SK-N-SH (cell line): Measurements from ENCODE around the gene P4HA3. TPM values are rescaled to one million over a fixed set of nuclear protein-coding genes. Genes with fewer than 3 reads are reported as not detected.

Source experiments
- CTCF ChIA-PET: fragments of 300-600, 350-600 bp; formaldehyde crosslinking; extraction: SDS; loops from one replicate; lab custom pipeline; 2021; lab: Yijun Ruan, JAX
- POLR2A ChIA-PET: fragments of 350-600 bp; sonication (Branson Sonifier 250); formaldehyde crosslinking; extraction: SDS; loops from one replicate; lab custom pipeline; 2020; ENCODE audit warnings: antibody characterized with exemption, inconsistent platforms; lab: Yijun Ruan, JAX
- DNase-seq: peaks from one replicate; pipeline ENCODE4 v3.0.0; 2012
- H2AFZ ChIP-seq: fragments of 200-600 bp; sonication (generic); 2 replicates; pipeline ENCODE4 v1.8.1; 2016; ENCODE audit warnings: antibody characterized with exemption, mild to moderate bottlenecking, low read depth
- H3F3A ChIP-seq: fragments of 200-600 bp; sonication (generic); replicated peaks from 2 replicates; pipeline ENCODE3; 2016; ENCODE audit warnings: antibody characterized with exemption, mild to moderate bottlenecking; ENCODE audit not compliant: insufficient read depth
- H3K27ac ChIP-seq, 2 experiments: fragments of 200-500 bp in 1 of 2; fragments of 200-600 bp in 1 of 2; sonication (Bioruptor generic) in 1 of 2; sonication (generic), shearing (Covaris generic) in 1 of 2; 2 replicates each; pipeline versions ENCODE4 v1.5.1 to v1.6.1; 2014 to 2016; ENCODE audit warnings: low read depth in 2 of 2, inconsistent platforms in 1 of 2, low read length in 1 of 2, mild to moderate bottlenecking in 1 of 2, mixed read lengths in 1 of 2
- H3K27me3 ChIP-seq: fragments of 200-600 bp; sonication (generic), shearing (Covaris generic); 2 replicates; pipeline ENCODE4 v1.6.1; 2016; ENCODE audit warnings: mixed run types; ENCODE audit not compliant: insufficient read depth
- H3K36me3 ChIP-seq, 2 experiments: fragments of 200-500 bp in 1 of 2; fragments of 200-600 bp in 1 of 2; sonication (Bioruptor generic) in 1 of 2; sonication (generic) in 1 of 2; replicated peaks in 1 of 2; 2 replicates each; pipeline versions ENCODE3 to v1.5.1; 2014 to 2016; ENCODE audit warnings: low read length in 1 of 2, mild to moderate bottlenecking in 1 of 2; ENCODE audit not compliant: insufficient read depth in 2 of 2, control insufficient read depth in 1 of 2
- H3K4me1 ChIP-seq, 2 experiments: fragments of 200-500 bp in 1 of 2; fragments of 200-600 bp in 1 of 2; sonication (Bioruptor generic) in 1 of 2; sonication (generic), shearing (Covaris generic) in 1 of 2; 2 replicates each; pipeline versions ENCODE4 v1.5.1 to v1.6.1; 2014 to 2016; ENCODE audit warnings: low read depth in 1 of 2, low read length in 1 of 2, mixed run types in 1 of 2; ENCODE audit not compliant: insufficient read depth in 2 of 2, control insufficient read depth in 1 of 2
- H3K4me2 ChIP-seq: fragments of 200-600 bp; sonication (generic), shearing (Covaris generic); 2 replicates; pipeline ENCODE4 v1.6.1; 2017; ENCODE audit warnings: mixed run types
- H3K4me3 ChIP-seq, 2 experiments: fragments of 200-500 bp in 1 of 2; fragments of 200-600 bp in 1 of 2; sonication (Bioruptor generic) in 1 of 2; sonication (generic), shearing (Covaris generic) in 1 of 2; 2 replicates each; pipeline versions ENCODE4 v1.5.1 to v1.8.1; 2014 to 2016; ENCODE audit warnings: low read depth in 2 of 2, inconsistent platforms in 1 of 2, low read length in 1 of 2, mild to moderate bottlenecking in 1 of 2, mixed read lengths in 1 of 2, moderate library complexity in 1 of 2
- H3K79me2 ChIP-seq: fragments of 200-600 bp; sonication (generic); 2 replicates; pipeline ENCODE4 v1.8.1; 2017; ENCODE audit warnings: mild to moderate bottlenecking; ENCODE audit not compliant: insufficient read depth
- H3K9ac ChIP-seq: fragments of 200-600 bp; sonication (generic); 2 replicates; pipeline ENCODE4 v1.6.1; 2017; ENCODE audit warnings: mixed run types
- H3K9me2 ChIP-seq: fragments of 200-600 bp; sonication (generic); 2 replicates; pipeline ENCODE4 v1.6.1; 2017; ENCODE audit warnings: mixed run types
- H3K9me3 ChIP-seq: fragments of 200-600 bp; sonication (generic); 2 replicates; pipeline ENCODE4 v1.6.1; 2017; ENCODE audit warnings: mixed run types, mild to moderate bottlenecking, moderate library complexity
- H4K20me1 ChIP-seq: fragments of 200-600 bp; sonication (generic); 2 replicates; pipeline ENCODE4 v1.6.1; 2017; ENCODE audit warnings: mild to moderate bottlenecking, mixed run types; ENCODE audit not compliant: insufficient read depth
- CHD2 ChIP-seq: fragments of 150-350 bp; IDR thresholded peaks from 2 replicates; pipeline ENCODE4 v1.6.1; 2018; ENCODE audit warnings: low read length; ENCODE audit not compliant: partially characterized antibody
- CTCF ChIP-seq: fragments of 200-600 bp; sonication (generic); IDR thresholded peaks from 2 replicates; pipeline ENCODE4 v1.6.1; 2017; ENCODE audit warnings: antibody characterized with exemption, mild to moderate bottlenecking, moderate library complexity
- ELF1 ChIP-seq: IDR thresholded peaks from 2 replicates; pipeline ENCODE4 v1.4.0; 2012
- EP300 ChIP-seq, 2 experiments: IDR thresholded peaks; 2 replicates each; pipeline versions ENCODE4 v1.4.0 to v1.6.1; 2012; ENCODE audit warnings: borderline replicate concordance in 1 of 2, low read depth in 1 of 2, low read length in 1 of 2
- FOSL2 ChIP-seq: IDR thresholded peaks from 2 replicates; pipeline ENCODE4 v1.4.0; 2012; ENCODE audit warnings: low read depth, mild to moderate bottlenecking, moderate library complexity, borderline replicate concordance
- FOXM1 ChIP-seq: IDR thresholded peaks from 2 replicates; pipeline ENCODE4 v1.4.0; 2012; ENCODE audit warnings: low read depth, mild to moderate bottlenecking
- IRF3 ChIP-seq: fragments of 150-350 bp; IDR thresholded peaks from 2 replicates; pipeline ENCODE4 v1.6.1; 2016; ENCODE audit warnings: mild to moderate bottlenecking, low read depth, low read length
- JUND ChIP-seq: IDR thresholded peaks from 2 replicates; pipeline ENCODE4 v1.4.0; 2012
- MAX ChIP-seq: IDR thresholded peaks from 2 replicates; pipeline ENCODE4 v1.4.0; 2012; ENCODE audit warnings: low read depth
- MEF2A ChIP-seq: IDR thresholded peaks from 2 replicates; pipeline ENCODE4 v1.4.0; 2012; ENCODE audit warnings: low read depth, borderline replicate concordance
- MXI1 ChIP-seq: IDR thresholded peaks from 2 replicates; pipeline ENCODE4 v1.6.1; 2012; ENCODE audit warnings: mild to moderate bottlenecking, low read depth, low read length, improper control_type of control experiment
- NFIC ChIP-seq: IDR thresholded peaks from 2 replicates; pipeline ENCODE4 v1.4.0; 2012; ENCODE audit warnings: borderline replicate concordance
- POLR2AphosphoS5 ChIP-seq: IDR thresholded peaks from 2 replicates; pipeline ENCODE4 v1.6.1; 2012; ENCODE audit warnings: low read depth, low read length
- REST ChIP-seq: IDR thresholded peaks from 2 replicates; pipeline ENCODE4 v1.6.1; 2012; ENCODE audit warnings: mild to moderate bottlenecking, low read depth, low read length, moderate library complexity
- RFX5 ChIP-seq: IDR thresholded peaks from 2 replicates; pipeline ENCODE4 v1.6.1; 2012; ENCODE audit warnings: mild to moderate bottlenecking, improper control_type of control experiment, low read length
- RXRA ChIP-seq: IDR thresholded peaks from 2 replicates; pipeline ENCODE4 v1.4.0; 2012; ENCODE audit warnings: low read depth, mild to moderate bottlenecking, borderline replicate concordance
- SMC3 ChIP-seq: IDR thresholded peaks from 2 replicates; pipeline ENCODE4 v1.6.1; 2012; ENCODE audit warnings: low read depth, low read length, improper control_type of control experiment
- TEAD4 ChIP-seq: IDR thresholded peaks from 2 replicates; pipeline ENCODE4 v1.4.0; 2012; ENCODE audit warnings: mild to moderate bottlenecking, borderline replicate concordance; ENCODE audit not compliant: insufficient read depth
- USF1 ChIP-seq: IDR thresholded peaks from 2 replicates; pipeline ENCODE4 v1.4.0; 2012; ENCODE audit warnings: low read depth, borderline replicate concordance
- USF2 ChIP-seq: fragments of 150-350 bp; IDR thresholded peaks from 2 replicates; pipeline ENCODE4 v1.6.1; 2017; ENCODE audit warnings: antibody characterized with exemption, low read length, low read depth, borderline replicate concordance
- WGBS: methylation state at CpG from one replicate; pipeline ENCODE4 v1.1.6; 2017; ENCODE audit warnings: low lambda C conversion rate; 5-methylcytosine and 5-hydroxymethylcytosine counted together
- polyA plus RNA-seq, 3 experiments: library from polyadenylated mRNA; depleted of rRNA; stranded (reverse); fragments of >200 nt; gene quantifications; 2 replicates each; pipeline ENCODE4 v1.2.3, GENCODE V29; 2012

Gene P4HA3
- polyA plus RNA-seq, 1 of the 3 experiments (the other 2 are of a cell fraction): 8.4 TPM

GRCh38 chr11:74276581-74276980, 34.9 kb downstream of the P4HA3 start (continued):
- TF ChIP-seq MAX (0 out of 2 replicates have a peak, but pooled peaks have one; percentile 17), ELF1 (no peak)

- Histone ChIP-seq H3K4me2 (no peak overlapping the region), H3K4me3 (no peak overlapping the region), H3K9me2 (no peaks in the 10 kb centered on the region), H3F3A (peaks cover 14% of the 10 kb centered on the region), H3K9me3 (no peaks in the 10 kb centered on the region), H3K36me3 (peaks cover 0 to 10% of the 10 kb centered on the region in 2 experiments), H3K9ac (no peak overlapping the region), H3K27me3 (no peaks in the 10 kb centered on the region), H3K79me2 (no peaks in the 10 kb centered on the region), H4K20me1 (no peaks in the 10 kb centered on the region), H2AFZ (no peak overlapping the region), H3K4me1 (0 out of 4 replicates have a peak, but pooled peaks cover 0 to 13% of the 10 kb centered on the region in 2 experiments), H3K27ac (no peak overlapping the region)
- TF ChIP-seq IRF3: no peak
- no peak for TF ChIP-seq SMC3
- no peak for TF ChIP-seq CTCF
- TF ChIP-seq FOSL2: no peak
- TF ChIP-seq MEF2A: no peak
- TF ChIP-seq NFIC: no peak
- TF ChIP-seq USF2: no peak
- TF ChIP-seq EP300 (IDR thresholded peaks at IDR 0.05; ENCODE audit: borderline replicate concordance in 1 of 2, low read depth in 1 of 2, low read length in 1 of 2): no peak
- no peak for TF ChIP-seq TEAD4
- no peak for TF ChIP-seq REST
- TF ChIP-seq JUND: no peak
- TF ChIP-seq RXRA: no peak
- no peak for TF ChIP-seq ELF1
- TF ChIP-seq USF1: no peak
- TF ChIP-seq POLR2AphosphoS5: no peak
- no peak for TF ChIP-seq RFX5
- no peak for TF ChIP-seq FOXM1
- TF ChIP-seq MXI1: no peak
- no peak for TF ChIP-seq CHD2
- no peak for DNase-seq
- CTCF ChIA-PET: interaction anchor here (1.3 to 1.6 kb wide), 3 partner anchors 12 to 299 kb away, joined by 3 to 5 read pairs (median 3); no protein-coding TSS in a partner anchor
- 97% methylated on average over 4 of the region's 4 CpGs for WGBS
- POLR2A ChIA-PET: no interaction called here
Observed at GRCh38 chr11:74272276-74272675, 39.2 kb downstream of the P4HA3 start.
